Measurements from ENCODE around the gene GON4L. TPM values are rescaled to one million over a fixed set of nuclear protein-coding genes. Genes with fewer than 3 reads are reported as not detected.

Gene GON4L
- polyA plus RNA-seq, 2 of the 4 experiments (the other 2 are of a cell fraction): 15.3 to 23.1 TPM

DNA sequence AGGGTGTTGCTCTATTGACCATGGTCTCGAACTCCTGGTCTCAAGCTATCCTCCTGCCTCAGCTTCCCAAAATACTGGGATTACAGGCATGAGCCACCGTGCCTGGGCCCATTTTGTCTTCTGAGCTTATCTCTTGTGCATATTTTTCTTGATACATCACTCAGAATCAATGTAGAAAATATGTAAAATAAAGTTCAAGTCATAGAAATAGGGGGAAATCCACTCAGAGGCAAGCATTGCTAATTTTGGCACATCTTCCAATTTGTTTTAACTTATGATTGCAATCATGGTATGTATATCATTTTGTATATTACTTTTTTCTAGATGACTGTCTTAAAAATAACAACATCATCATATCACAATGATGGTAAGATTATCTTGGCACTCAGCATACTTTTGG is 32.6 kb upstream of the GON4L start:
- FAIRE-seq (peak; percentile 23), ATAC-seq (no peak), DNase-seq (ENCODE audit: low read depth in 1 of 2, low spot score in 1 of 2) (no peak)
- POLR2A ChIA-PET: no interaction called here
- peaks cover 36% of the 10 kb centered on the region for H3K4me1 ChIP-seq
- WGBS (ENCODE audit: missing lambda C conversion rate): 49% methylated on average over 2 of the region's 2 CpGs
- H3K9me3 ChIP-seq: no peaks in the 10 kb centered on the region
- CTCF ChIA-PET: interaction anchor here (1.1 kb wide), 1 partner anchor 177 kb away, joined by 3 read pairs; no protein-coding TSS in a partner anchor
- no peak overlapping the region for H3K27ac ChIP-seq
- H3K4me2 ChIP-seq: 0 out of 3 replicates have a peak overlapping the region, but pooled peaks have one; percentile 6
- no peak overlapping the region for H3K4me3 ChIP-seq
- TF ChIP-seq ZC3H11A (IDR thresholded peaks at IDR 0.05) (no peak), HOXB13 (CRISPR knock-in tag; IDR thresholded peaks at IDR 0.05; ENCODE audit: low read depth) (no peak), MYC (IDR thresholded peaks at IDR 0.05; ENCODE audit: borderline replicate concordance, low read length) (no peak), POLR2A (IDR thresholded peaks at IDR 0.05; ENCODE audit: low read length) (no peak), RNF2 (IDR thresholded peaks at IDR 0.05; ENCODE audit: borderline replicate concordance, low read depth) (no peak), ZSCAN20 (CRISPR knock-in tag; IDR thresholded peaks at IDR 0.05) (no peak), EHF (CRISPR knock-in tag; IDR thresholded peaks at IDR 0.05) (no peak), BHLHE40 (IDR thresholded peaks at IDR 0.05; ENCODE audit: low read depth, low read length) (no peak), CHD2 (IDR thresholded peaks at IDR 0.05; ENCODE audit: low read length, partially characterized antibody) (no peak)
- TF ChIP-seq, protein P1, sequence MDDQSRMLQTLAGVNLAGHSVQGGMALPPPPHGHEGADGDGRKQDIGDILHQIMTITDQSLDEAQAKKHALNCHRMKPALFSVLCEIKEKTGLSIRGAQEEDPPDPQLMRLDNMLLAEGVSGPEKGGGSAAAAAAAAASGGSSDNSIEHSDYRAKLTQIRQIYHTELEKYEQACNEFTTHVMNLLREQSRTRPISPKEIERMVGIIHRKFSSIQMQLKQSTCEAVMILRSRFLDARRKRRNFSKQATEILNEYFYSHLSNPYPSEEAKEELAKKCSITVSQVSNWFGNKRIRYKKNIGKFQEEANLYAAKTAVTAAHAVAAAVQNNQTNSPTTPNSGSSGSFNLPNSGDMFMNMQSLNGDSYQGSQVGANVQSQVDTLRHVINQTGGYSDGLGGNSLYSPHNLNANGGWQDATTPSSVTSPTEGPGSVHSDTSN (IDR thresholded peaks at IDR 0.05): no peak
- TF ChIP-seq, protein P2, sequence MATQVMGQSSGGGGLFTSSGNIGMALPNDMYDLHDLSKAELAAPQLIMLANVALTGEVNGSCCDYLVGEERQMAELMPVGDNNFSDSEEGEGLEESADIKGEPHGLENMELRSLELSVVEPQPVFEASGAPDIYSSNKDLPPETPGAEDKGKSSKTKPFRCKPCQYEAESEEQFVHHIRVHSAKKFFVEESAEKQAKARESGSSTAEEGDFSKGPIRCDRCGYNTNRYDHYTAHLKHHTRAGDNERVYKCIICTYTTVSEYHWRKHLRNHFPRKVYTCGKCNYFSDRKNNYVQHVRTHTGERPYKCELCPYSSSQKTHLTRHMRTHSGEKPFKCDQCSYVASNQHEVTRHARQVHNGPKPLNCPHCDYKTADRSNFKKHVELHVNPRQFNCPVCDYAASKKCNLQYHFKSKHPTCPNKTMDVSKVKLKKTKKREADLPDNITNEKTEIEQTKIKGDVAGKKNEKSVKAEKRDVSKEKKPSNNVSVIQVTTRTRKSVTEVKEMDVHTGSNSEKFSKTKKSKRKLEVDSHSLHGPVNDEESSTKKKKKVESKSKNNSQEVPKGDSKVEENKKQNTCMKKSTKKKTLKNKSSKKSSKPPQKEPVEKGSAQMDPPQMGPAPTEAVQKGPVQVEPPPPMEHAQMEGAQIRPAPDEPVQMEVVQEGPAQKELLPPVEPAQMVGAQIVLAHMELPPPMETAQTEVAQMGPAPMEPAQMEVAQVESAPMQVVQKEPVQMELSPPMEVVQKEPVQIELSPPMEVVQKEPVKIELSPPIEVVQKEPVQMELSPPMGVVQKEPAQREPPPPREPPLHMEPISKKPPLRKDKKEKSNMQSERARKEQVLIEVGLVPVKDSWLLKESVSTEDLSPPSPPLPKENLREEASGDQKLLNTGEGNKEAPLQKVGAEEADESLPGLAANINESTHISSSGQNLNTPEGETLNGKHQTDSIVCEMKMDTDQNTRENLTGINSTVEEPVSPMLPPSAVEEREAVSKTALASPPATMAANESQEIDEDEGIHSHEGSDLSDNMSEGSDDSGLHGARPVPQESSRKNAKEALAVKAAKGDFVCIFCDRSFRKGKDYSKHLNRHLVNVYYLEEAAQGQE (IDR thresholded peaks at IDR 0.05): no peak
- TF ChIP-seq, protein P3, sequence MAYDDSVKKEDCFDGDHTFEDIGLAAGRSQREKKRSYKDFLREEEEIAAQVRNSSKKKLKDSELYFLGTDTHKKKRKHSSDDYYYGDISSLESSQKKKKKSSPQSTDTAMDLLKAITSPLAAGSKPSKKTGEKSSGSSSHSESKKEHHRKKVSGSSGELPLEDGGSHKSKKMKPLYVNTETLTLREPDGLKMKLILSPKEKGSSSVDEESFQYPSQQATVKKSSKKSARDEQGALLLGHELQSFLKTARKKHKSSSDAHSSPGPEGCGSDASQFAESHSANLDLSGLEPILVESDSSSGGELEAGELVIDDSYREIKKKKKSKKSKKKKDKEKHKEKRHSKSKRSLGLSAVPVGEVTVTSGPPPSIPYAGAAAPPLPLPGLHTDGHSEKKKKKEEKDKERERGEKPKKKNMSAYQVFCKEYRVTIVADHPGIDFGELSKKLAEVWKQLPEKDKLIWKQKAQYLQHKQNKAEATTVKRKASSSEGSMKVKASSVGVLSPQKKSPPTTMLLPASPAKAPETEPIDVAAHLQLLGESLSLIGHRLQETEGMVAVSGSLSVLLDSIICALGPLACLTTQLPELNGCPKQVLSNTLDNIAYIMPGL (CRISPR knock-in tag; IDR thresholded peaks at IDR 0.05; ENCODE audit: borderline replicate concordance): no peak

DNA sequence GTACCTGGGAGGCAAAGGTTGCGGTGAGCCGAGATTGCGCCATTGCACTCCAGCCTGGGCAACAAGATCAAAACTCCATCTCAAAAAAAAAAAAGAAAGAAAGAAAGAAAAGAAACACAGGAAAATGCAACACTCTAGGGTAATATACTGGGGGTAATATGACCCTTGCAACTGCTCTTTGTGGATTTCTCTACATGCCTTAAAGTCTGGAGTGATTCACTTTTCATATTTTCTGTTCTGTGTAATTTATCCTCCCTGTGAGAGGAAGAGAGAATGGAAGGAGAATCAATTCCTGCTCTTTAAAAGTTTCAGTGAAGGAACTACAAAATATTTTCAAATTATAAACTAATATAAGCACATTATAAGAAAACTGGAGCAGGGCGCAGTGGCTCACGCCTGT is 31.5 kb upstream of the GON4L start:
- H3K4me3 ChIP-seq: no peak overlapping the region
- ChIA-PET POLR2A (interaction anchor here (0.7 kb wide), 1 partner anchor 24 kb away, joined by 4 read pairs; no protein-coding TSS in a partner anchor), CTCF (interaction anchor here (1.4 kb wide), 1 partner anchor 16 kb away, joined by 4 read pairs; no protein-coding TSS in a partner anchor)
- H3K27ac ChIP-seq: no peak overlapping the region
- no peak overlapping the region for H3K4me2 ChIP-seq
- no peaks in the 10 kb centered on the region for H3K9me3 ChIP-seq
- FAIRE-seq (no peak), ATAC-seq (no peak), DNase-seq (ENCODE audit: low read depth in 1 of 2, low spot score in 1 of 2) (no peak)
- WGBS (ENCODE audit: missing lambda C conversion rate): over 99% methylated on average over 5 of the region's 5 CpGs
- peaks cover 25% of the 10 kb centered on the region for H3K4me1 ChIP-seq
- no peak for TF ChIP-seq ZFP36 (IDR thresholded peaks at IDR 0.05; ENCODE audit: borderline replicate concordance, partially characterized antibody)
- TF ChIP-seq HEYL (CRISPR knock-in tag; IDR thresholded peaks at IDR 0.05): no peak
- TF ChIP-seq JUN (IDR thresholded peaks at IDR 0.05): no peak
- no peak for TF ChIP-seq ZC3H11A (IDR thresholded peaks at IDR 0.05)
- TF ChIP-seq, protein P4, sequence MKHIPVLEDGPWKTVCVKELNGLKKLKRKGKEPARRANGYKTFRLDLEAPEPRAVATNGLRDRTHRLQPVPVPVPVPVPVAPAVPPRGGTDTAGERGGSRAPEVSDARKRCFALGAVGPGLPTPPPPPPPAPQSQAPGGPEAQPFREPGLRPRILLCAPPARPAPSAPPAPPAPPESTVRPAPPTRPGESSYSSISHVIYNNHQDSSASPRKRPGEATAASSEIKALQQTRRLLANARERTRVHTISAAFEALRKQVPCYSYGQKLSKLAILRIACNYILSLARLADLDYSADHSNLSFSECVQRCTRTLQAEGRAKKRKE (CRISPR knock-in tag; IDR thresholded peaks at IDR 0.05; ENCODE audit: low read depth): no peak
- no peak for TF ChIP-seq SMC3 (IDR thresholded peaks at IDR 0.05)
- TF ChIP-seq EP300 (IDR thresholded peaks at IDR 0.05): no peak
- no peak for TF ChIP-seq FOSL2 (IDR thresholded peaks at IDR 0.05)
- no peak for TF ChIP-seq FOSL2 (CRISPR knock-in tag; IDR thresholded peaks at IDR 0.05)
- TF ChIP-seq ZNF302 (CRISPR knock-in tag; IDR thresholded peaks at IDR 0.05): no peak
- TF ChIP-seq PHF8 (IDR thresholded peaks at IDR 0.05; ENCODE audit: borderline replicate concordance, low read depth): no peak

Data from A549 (cell line).